CD4-positive, alpha-beta T cell treated with Interleukin-10 for 1 hour (primary cell): ENCODE data around the gene PROM1.

Source experiments
- DNase-seq: peaks from one replicate; pipeline ENCODE4 v3.0.0-alpha.2; 2020

The PROM1 gene

DNA sequence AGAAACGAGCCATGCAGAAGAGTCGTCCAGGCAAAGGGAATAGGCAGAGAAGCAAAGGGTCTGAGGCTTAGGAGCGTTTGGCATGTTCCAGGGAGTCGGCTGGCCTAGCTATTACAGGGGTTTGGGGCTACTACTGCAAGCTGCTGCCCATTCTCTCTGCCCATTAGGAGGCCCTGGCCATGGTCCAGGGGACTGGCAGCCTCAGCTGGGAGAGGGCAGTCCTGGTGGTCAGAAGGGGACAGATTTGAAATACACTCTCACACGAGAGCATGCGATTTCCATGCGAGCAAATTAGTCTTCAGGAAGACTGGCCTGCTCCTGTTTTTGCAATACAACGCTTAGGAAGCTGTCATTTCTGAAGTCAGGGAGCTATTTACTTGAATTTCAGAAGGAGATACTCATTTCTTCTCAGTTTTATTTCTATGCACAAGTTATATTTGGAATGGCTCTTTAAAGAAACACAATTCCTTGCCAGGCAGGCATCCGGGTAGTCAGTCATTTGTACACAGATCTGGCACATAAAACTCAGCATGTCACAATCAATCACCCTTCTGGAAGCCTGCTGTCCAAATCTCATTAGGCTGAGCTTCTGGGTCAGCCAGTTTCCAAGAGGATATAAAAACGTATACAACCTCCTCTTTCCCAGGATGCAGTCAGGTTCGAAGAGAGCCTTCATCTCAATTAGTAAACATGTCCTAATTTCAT, 27.0 kb downstream of the PROM1 start:
- no peak for DNase-seq

DNA sequence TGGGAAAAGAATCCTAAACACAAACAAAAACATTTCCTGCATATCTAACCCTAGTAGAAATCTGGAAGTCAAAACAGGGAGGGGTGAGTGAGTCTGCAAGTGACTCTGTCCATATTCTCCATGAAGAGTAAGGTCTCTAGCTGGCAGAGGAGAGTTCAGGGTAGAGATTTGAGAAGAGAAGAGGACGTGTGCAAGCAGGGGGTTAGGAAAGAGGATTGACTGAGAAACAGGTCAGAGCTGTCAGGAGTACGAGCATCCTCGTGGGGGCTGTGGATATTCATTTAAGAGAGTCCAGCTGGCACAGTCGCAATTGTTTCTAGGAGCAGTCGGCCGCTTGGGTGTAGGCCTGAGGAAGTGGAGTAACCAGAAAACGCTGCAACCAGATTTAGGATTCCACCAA, 27.9 kb downstream of the PROM1 start:
- no peak for DNase-seq

DNA sequence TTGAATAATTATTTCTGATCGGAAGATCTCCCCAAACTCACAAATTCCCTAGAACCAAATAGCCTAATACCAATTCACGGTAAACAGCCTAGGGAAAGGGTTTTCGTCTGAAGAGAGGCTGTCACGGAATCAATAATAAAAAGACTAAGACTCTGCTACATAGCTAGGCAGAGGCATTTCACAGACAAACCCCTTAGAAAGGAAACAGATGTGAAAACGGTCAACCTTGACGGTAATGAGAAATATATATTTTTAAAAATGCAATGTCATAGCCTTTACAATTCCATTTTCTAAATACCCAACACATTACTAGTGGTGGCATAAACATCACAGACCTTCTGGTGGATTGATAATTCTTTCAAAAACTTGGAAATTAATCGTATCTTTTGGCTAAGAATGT, 28.4 kb downstream of the PROM1 start:
- DNase-seq, result no peak

DNA sequence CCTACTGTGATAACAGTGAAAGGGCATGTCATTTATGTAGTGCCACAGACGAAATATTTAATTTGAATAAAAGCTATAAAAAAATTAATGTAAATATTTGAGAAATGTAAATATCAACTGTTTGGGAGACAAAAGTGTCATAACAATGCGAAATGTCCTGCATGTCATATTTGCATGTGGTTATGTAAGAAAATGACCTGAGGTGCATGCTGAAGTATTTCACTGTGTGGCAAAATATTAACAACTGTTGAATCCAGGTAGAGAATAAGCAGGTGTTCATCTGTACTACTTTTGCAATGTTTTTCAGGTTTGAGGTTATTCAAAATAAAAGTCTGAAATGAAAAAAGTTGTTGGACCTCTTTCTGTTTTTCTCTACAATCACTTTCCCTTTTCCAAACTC, 30.9 kb downstream of the PROM1 start:
- no peak for DNase-seq

DNA sequence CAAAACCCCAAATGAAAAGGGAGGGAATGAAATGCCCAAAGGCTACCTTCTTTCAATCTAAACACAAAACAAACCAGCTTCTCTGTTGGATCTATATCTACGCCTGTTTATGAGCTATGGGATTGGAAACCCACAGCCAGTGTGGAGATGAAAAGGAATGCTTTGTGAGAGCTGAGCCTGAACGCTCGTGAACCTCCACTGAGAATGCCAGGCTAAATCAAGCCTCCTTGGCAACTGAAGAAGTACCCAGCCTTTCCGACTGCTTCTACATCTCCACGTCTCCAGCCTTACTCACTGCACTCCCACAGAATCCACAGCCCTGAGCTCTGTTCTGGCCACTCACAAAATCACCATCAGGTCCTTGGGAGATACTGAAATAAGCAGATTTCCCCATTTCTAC, 31.8 kb downstream of the PROM1 start:
- DNase-seq, result no peak

DNA sequence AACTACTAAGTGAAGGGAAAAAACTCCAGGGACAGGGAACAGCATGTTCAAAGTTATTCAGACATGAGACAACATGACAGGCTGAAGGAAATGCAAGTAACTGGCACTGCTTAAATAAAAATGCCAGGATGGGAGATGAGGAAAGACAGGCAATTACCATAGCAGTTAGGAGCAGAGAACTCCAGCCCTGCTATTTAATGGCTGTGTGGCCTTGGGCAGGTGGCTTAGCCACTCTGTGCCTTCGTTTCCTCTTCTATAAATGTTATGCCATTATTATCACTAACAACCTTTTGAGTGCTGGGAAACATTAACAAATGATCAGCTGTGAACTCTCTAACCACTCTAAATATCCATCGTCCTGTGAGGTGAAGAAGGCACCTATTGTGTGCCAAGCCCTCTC, 32.7 kb downstream of the PROM1 start:
- DNase-seq, result no peak

DNA sequence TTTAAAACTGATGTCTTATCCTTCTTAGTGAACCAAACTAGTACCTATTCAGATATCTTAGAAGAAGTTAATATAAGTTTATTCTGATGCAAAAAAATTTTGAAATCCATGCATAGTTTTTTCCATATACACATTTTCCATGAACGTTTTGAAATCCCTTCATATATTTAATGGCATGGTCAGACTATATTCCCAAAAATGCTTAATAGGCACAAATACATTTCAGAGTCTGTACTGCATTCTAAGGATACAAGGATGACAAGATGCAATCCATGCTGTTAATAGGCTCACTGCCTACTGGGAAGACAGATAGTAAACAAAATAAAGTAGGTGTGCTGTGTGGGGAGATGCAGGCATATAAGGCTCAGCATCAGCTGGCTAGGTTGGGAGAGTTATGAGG, 33.2 kb downstream of the PROM1 start:
- no peak for DNase-seq

DNA sequence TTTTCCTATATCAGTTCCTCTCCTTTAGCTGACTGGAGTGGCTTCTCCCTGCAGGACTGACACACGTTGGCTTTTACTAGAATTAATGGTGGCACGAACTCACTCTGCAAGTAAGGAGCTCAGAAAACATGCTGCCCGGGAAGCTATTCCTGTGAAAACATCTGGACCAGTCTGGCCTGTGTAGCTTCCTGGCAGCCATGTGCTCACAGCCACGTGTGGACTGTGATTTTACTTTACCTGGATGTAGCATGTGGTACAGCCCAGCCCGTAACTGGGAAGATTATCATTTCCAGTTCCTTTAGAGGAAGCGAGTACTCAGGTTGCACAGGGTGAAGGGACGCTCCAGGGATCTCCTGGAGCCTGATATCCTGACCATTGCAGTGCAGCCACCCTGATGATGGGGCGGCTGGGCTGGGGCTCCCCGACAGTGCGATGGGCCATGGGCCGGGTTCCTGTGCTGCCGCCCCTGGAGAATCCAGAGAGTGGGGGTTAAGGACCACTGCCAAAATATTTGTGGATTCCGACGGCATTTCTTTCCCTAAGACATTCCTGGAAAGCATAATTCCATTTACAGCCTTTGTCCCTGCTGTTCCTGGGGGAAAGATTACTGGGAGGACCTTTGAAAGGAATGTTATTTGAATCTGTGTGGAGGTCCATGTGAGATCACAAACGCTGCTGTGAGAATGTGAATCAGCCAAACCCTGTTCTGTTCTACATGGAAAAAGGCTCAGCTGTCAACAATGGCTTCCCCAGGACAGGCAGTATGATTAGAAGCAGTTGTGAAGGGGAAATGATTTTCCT, 35.0 kb downstream of the PROM1 start:
- DNase-seq, result no peak

DNA sequence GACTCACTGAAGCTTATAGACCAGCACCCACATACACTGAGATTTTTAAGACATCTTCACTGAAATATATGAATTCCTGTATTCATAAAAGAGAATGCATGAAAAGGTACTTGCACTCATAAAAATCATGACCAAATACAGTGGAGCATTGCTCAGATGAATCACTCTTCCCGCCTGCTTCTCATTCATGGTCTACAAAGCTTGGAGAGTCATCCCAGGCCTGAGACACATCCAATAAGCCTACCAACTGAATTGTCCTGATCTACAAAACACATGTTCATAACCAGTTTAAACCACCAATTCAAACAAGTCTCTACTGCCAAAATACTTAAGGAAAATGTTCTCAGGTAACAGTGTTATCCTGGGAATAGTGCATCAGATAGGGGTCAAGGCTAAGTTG, 38.1 kb downstream of the PROM1 start:
- no peak for DNase-seq

DNA sequence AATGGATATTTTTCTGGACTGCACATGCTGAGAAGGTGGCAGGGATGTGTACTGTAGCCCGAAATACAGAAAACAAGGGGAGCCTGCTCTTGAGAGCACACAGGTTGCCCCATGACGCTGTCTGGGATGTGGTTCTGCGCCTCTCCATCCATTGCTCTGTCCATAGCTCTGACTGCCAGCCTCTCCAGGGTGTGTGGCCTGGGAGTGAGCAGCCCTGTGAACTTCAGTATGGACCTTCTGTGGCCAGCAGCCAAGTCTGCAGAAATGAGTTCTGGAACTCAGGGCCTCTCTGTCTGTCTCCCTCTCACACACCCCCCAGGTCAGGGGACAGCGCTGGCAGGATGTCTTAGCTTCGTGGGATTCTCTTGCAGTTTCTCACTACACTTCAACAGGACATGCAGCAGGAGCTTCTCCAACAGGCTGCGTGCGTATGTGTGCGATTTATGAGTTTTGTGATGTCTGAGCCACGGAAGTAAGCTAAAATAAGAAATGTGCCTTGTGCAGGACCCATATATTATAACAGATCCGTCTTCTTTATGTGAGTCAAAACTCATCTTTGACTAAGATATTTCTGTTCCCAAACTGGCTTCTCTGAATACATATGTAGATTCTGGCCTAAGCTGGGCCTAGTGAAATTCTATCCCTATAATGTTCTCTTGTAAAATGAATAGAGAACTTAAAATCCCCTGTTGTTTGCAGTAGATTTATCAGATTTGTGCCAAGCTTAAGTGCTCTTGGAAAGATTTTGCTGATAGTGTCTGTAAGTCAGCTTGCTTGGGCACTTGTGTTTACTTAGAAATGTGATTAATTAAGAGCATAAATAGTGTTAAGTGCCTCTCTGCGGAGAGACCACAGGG, 40.0 kb downstream of the PROM1 start:
- no peak for DNase-seq

DNA sequence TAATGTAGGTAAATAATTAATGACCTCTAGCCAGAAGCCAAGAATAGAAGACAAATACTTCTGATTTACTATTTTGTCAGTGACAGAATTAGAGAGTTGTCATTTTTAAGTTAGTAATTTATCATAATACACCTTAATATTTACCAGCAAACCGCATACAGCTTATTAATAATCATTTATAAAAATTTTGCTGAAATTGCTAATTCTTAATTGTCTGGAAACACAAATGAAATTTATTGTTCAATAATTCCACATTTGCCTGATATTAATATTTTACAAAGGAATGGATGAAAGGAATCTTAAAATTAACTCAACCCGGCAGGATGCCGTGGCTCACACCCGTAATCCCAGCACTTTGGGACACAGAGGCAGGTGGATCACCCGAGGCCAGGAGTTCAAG, 44.7 kb downstream of the PROM1 start:
- DNase-seq, result no peak

DNA sequence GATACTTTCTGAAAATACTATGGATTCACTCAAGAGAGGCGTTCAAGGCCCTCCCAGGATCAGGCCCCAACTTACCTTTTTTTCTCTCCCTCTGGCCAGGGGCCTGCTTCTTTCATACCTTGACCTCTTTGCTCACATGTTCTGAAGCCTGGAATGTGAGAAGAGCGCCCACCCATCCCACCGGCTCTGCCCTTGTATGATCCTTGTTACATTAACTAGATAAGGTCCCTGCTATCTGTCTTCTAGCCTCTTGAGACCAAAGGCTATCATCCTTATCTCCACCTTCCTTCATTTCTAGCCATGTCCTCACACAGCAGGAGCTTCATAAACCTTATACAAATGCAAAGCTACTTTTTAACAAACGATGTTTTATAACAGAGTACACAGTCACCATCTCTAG, 45.9 kb downstream of the PROM1 start:
- no peak for DNase-seq

DNA sequence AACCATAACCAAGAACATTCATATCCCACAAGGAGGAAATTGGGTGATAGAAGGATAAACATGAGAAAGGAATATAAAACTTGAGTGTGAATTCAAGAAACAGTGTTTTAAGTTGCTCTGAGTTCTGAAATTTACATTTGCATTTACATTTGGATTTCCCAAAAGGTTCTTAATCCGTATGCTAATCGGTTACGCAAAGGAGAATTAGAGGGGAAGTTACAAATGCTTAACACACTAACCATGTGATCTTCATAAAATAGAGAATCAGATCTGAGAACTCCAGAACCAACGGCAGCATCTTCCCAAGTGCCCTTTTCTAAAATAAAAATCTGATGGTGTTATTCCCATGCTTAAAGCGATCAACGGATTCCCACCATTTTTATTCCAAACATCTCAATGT, 48.0 kb downstream of the PROM1 start:
- no peak for DNase-seq

DNA sequence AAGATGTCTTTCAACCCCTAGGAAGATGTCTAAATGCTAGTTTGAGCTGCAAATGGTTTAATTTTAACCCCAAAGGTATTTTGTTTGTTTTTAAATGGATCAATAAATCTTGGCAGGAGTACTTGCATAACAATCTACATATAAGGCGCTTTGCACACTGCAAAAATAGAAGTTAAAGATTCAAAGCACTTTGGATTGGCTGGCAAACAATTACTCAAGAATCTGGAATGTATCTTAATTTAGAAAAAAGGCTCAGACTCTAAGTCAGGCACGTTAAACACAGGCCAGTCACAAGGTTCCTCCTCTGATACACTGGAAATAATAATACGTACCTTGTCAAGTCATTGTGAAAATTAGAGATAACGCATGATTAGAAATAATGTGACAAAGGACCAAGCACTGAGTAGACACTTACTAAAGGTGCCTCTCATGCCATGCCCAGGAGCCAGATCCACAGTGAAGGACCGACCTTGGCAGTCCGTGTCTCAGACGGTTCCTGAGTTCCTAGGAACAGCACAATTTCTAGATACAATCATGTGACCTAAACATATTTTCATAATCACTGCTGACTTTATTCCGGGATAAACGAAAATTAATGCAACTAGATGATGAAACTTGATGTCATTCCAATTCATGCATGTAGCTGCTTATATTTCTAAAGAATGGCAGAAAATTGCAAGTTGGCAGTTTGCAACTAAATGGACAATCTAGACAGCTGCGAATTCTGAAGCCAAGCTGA, 49.6 kb downstream of the PROM1 start:
- DNase-seq, result no peak

DNA sequence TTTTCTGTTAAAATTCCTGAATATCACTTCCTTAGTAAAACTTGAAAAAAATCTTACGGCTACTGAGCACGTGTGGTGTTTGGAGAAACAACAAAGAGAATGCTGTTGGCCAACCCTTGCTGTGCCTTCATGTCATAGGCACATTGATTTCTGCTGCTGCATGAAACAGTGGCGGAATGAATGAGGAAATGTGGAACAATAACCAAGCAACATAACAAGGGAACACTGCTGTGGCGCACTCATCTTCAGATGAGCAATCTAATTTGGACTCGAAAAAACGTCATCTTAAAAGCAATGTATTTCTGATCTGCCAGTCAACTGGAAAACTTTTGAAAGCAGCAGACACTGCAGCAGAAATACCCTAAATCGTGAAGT, 51.4 kb downstream of the PROM1 start:
- no peak for DNase-seq

DNA sequence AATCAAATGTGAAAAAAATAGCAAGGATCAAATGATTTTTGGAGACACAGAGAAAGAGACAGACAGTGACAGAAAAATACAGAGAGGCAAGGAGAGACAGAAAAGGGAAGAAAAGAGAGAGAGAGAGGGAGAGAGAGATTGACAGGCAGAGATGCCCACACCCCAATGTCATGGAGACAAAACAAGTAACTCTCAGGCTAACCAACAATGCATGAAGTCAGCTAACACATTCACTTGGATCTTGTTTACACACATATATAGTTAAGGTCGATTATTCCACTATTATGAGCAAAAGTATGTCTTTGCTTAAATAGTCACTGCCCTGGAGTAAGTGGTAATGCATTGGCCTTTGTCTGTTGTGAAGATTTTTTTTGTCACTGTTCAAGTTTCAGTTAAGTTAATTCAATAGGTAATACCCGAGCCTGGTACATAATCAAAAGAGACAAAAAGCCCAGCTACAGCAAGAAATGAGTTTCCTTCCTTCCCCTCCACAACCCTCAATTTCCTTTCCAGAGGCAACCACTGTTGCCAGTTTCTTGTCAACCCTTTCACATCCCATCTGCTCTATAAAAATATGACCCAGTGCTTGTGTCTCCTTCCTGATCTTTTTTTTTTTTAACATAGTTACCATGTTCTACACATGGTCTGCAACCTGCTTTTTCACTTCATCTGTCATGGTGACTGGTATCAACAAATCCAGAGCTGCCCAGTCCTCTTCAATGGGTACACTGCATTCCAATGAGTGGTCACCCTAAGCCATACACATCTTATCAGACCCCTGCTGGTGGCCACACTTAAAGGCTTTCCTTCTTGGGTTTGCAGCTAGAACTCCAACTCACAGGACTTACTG, 52.1 kb downstream of the PROM1 start:
- DNase-seq, result no peak

DNA sequence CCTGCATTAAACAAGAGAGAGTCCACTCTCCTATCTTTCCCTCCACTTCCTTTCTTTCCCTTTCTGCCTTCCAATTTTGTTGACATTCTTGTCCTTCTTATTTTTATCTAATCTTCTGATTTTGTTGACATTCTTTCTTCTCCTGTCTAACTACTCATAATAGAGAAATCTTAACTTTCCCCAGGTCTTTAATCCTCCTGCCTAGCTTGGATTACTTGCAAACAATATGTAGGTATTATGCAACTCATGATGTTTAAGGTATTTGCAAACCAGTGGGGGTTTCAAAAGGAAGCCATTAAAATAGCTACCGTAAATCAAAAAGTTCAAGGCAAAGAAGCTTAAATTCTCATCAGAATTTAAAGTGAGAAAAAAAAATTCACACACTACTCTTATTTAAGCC, 53.9 kb downstream of the PROM1 start:
- no peak for DNase-seq

DNA sequence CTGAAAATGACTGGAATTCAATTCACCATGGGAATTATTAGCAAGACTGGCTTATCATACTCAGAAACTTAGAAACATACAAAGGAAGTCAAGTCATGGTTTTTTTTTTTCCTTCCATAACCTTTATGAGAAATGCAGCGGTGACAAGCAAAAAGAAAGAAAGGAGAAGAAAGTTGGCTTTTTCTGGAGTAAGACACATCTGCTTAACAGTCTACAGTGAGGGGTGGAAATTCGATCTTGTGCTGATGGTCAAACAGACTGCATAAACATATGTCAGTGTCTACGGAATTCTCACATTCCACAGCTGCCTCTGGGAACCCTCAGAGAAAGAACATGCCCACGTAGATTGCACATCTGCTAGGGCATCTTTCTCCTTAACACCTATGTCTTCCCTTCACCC, 54.6 kb downstream of the PROM1 start:
- DNase-seq, result no peak

DNA sequence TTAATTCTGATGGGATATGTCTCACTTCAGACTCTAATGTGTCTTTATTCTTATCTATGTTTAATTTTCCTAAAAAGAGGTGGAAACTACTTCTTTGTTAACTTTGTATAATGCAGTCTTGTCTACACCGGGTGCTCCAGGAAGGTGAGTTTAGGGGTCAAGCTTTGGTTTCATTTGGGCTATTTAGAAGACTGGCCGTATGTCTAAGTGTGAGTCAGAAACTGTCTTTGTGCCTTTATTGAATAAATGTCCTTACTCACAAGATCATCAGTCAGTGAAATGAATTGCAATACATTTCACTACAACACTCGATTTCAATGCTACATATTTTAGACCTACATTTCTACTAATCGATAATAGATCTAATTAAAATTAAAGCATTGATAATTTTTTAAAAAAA, 56.2 kb downstream of the PROM1 start:
- no peak for DNase-seq

DNA sequence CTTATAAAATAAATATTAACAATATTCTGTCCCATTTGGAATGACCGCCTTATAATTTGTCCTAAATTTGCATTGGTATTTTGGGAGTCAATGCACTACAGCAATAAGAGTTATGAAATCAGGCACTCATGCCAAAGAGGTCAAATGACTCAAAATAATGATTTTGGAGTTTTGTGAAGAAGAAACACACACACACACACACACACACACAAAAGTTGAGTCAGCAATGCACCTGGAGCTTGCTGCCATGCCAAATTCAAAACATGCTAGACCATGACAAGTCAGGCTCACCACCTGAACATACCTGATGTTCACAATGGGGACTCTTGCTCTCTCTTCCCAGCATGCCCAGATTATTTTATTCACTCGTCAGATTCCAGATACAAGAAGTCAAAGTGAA, 56.7 kb downstream of the PROM1 start:
- DNase-seq, result no peak

DNA sequence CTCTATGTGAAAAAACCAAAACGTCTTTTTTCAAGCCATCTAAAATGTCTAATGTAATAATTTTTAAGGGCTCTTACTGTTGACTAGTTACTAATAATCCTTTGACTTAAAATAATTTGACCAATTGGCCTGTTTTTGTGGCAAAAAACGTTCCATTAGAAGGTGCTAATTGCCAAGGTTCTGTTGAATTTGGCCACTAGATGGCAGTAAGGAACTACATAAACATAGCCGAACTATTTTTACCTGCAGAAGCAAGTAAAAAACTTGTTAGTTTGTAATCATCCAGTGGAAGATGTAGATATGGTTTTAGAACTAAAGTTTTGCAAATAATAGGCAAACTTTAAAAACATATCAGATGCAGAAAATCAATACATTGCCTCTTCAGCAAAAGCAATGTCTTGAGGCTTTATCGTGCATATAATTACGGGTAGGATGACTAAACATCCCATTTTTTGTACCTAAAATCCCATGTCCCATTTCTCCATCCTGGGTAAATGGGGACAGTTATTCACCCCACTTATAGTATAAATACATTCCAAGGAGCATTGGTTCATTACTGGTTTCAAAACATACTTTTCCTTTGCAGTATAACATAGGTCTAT, 57.6 kb downstream of the PROM1 start:
- peak; percentile 66 for DNase-seq

DNA sequence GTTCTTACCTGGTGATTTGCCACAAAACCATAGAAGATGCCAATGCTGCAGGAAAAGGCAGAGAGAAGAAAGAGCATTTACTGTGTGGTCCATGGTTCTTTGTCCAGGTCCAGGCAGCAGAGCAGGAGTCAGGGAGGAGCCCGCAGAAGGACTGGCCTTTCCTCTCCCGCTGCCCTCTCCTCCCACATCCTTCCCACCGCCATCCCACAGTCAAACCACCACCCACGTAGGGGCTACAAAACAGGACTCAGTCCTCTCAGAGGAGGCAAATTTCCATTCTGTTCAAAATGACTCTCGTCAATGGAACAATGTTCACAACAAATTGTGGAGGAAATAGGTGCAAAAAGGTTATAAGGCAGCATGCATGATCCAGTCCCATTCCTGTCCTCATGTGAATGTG, 58.6 kb downstream of the PROM1 start:
- DNase-seq, result no peak
